D721Med (cell line): ENCODE results near the gene CIDEB.

Experiments used
- DNase-seq: peaks from one replicate; pipeline ENCODE4 v3.0.0; 2011; ENCODE audit warnings: low spot score; ENCODE audit not compliant: insufficient read length
- FAIRE-seq: peaks from 2 replicates; lab custom pipeline; 2011; peaks lifted over from hg19 to GRCh38; lab: Jason Lieb, UNC
- CTCF ChIP-seq: IDR thresholded peaks from 2 replicates; pipeline ENCODE4 v1.5.1; 2012; ENCODE audit warnings: mild to moderate bottlenecking, control low read depth; ENCODE audit not compliant: insufficient read depth; ENCODE audit errors: missing control alignments

Gene CIDEB

GRCh38 chr14:24316597-24316950, 8.8 kb upstream of the CIDEB start:
- FAIRE-seq (no peak), DNase-seq (no peak)
- no peak for TF ChIP-seq CTCF

DNA sequence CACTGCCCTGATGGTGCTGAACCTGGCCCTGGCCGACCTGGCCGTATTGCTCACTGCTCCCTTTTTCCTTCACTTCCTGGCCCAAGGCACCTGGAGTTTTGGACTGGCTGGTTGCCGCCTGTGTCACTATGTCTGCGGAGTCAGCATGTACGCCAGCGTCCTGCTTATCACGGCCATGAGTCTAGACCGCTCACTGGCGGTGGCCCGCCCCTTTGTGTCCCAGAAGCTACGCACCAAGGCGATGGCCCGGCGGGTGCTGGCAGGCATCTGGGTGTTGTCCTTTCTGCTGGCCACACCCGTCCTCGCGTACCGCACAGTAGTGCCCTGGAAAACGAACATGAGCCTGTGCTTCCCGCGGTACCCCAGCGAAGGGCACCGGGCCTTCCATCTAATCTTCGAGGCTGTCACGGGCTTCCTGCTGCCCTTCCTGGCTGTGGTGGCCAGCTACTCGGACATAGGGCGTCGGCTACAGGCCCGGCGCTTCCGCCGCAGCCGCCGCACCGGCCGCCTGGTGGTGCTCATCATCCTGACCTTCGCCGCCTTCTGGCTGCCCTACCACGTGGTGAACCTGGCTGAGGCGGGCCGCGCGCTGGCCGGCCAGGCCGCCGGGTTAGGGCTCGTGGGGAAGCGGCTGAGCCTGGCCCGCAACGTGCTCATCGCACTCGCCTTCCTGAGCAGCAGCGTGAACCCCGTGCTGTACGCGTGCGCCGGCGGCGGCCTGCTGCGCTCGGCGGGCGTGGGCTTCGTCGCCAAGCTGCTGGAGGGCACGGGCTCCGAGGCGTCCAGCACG, 8.2 kb upstream of the CIDEB start:
- no peak for FAIRE-seq
- no peak for TF ChIP-seq CTCF
- no peak for DNase-seq

DNA sequence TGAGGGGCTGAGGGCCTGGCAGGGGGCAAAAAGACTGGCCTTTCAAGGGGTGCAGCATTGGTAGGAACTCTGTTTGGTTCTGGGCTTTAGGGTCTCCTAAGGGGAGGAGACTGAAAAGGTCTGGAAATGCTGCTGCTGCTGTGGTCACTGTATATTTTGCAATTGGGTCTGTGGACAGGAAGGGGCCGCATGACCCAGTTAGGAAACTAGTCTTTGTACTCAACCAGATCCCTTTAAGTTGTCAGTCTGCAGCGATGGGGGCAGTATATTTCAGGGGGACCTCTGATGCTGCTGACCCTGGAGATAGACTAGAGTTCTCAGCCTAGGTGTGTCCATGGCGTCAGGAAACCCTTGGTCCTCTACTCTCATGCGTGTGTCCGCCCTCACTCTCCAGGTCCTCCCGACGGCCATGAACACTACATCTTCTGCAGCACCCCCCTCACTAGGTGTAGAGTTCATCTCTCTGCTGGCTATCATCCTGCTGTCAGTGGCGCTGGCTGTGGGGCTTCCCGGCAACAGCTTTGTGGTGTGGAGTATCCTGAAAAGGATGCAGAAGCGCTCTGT, 7.5 kb upstream of the CIDEB start:
- no peak for TF ChIP-seq CTCF
- FAIRE-seq (no peak), DNase-seq (no peak)

DNA sequence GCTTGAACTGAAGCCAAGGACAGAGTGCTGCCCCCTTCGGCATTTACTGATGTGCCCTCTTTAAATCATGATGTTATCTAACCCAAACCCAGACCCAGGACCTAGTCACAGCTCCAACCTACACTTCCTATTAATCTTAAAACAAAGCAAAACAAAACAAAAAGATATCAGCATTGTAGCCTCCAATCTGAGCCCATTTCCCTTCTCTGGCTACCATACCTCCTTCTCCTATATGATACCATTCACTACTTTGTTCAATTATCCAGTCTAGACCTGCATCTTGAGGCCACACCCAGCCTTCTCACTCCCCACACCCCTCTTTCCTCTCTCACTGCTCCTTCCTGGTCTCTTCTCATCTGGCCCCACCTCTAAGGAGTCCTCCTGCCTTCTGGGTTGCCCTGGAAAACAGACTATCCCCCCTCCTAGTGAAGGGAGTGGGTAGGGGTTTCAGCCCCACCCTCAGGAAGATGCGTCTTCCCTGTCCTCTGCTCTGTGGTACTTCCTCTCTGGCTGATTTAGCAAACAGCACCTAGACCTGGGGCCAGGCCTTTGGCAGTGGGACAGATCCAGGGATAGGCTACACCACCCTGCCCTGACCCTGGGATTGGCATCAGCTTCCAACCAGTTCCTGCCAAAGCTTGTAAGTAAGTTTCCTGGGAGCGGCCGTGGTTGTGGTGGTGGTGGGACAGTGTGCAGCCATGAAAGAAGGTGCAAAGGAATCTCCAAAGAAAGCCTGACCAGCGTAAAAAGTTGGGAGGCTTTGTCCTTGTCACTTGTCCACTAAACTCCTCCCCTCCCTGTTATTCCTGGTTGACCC, 6.8 kb upstream of the CIDEB start:
- TF ChIP-seq CTCF, result no peak
- FAIRE-seq (no peak), DNase-seq (no peak)

- FAIRE-seq, result no peak
These were observed 6.1 kb upstream of the CIDEB start for GRCh38 chr14:24313913-24314312.

DNA sequence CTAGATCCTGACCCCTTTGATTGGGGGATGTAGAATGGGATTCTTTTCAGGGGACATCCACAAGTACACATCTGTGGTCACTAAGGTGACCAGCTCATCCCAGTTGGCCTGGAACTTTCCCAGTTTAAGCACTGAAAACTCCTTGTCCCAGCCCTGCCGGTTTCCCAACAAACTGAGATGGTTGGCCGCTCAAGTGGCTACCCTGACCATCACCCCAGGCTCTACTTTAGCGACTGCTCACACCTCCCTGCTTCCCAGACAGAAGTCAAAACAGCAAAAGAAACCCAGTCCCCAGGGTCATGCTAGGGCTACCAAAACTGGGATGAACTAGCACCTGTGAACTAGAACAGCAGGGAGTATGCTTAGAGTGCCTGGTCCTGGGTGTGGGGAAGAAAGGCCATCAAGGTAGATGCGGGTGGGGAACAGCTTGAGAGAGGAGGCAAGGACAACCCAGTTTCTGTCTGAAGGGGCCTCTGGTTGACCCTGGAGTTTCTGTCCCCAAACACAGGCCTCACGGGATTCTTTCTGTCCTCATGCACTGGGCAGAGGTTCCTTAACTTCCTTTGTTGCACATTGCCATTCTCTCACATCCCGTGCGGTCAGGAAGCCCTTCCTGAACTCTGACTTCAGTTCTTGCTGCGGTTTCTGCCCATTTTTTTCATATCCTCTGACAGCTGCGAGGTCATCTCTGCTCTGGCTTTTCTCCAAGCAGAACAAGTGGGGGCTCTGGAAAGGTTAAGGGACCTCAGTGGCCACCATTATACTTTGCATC, 5.1 kb upstream of the CIDEB start:
- DNase-seq (no peak), FAIRE-seq (no peak)
- no peak for TF ChIP-seq CTCF

More at GRCh38 chr14:24313913-24314312, 6.1 kb upstream of the CIDEB start:
- TF ChIP-seq CTCF, result no peak
- DNase-seq, result no peak
